ENCODE results near the gene NRP1. TPM values are rescaled to one million over a fixed set of nuclear protein-coding genes. Genes with fewer than 3 reads are reported as not detected.

Gene NRP1
- total RNA-seq, 1 donor, result 173 TPM

DNA sequence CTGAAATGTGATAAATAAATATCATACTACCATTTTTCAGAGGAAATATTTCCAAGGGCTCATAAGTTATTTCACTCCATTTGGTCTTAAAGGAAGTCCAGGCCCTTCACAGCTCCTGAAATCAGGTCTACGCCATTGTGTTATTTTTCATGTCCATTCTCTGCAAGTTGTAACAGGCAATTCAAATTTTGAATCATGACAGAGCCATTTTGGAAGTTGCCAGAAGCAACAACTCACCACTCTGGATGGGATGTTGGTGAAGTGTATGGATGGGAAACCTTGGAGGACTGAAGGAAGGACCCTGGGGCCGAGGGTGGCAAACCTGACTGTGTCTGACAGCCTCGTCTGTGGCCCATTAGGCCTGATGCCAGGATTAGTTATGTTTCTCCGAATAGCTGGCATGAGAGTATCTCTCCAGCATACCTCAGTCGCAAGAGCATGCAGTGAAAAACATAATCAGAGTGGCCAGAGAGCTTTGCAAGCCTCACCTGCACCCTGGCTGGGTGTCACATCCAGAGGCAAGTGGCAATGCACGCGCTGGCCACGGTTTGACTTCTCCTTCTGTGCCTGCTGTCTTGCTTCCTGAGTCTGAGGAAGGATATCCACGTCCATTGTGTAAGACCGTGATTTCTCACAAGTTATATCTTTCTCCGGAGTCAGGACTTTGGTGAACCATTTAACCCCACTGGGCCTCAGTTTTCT is 87.1 kb downstream of the NRP1 start:
- no peak for DNase-seq (ENCODE audit: insufficient read length, low spot score, missing footprints)
- Histone ChIP-seq H3K4me1 (ENCODE audit: insufficient read depth, low read length) (peaks cover 23% of the 10 kb centered on the region), H3K4me3 (ENCODE audit: insufficient read depth, low read length) (no peak overlapping the region), H2AFZ (ENCODE audit: low read length) (no peak overlapping the region), H3K4me2 (ENCODE audit: insufficient read depth, low read length) (no peak overlapping the region), H4K20me1 (ENCODE audit: insufficient read depth, low read length) (no peaks in the 10 kb centered on the region), H3K36me3 (ENCODE audit: insufficient read depth, low read length) (peaks cover 77% of the 10 kb centered on the region), H3K27me3 (ENCODE audit: insufficient read depth, low read length) (no peaks in the 10 kb centered on the region), H3K9me3 (ENCODE audit: low read depth, low read length) (no peaks in the 10 kb centered on the region), H3K27ac (ENCODE audit: low read depth, low read length) (no peak overlapping the region), H3K79me2 (ENCODE audit: insufficient read depth, low read length) (peaks cover 46% of the 10 kb centered on the region)
- TF ChIP-seq, protein P1, sequence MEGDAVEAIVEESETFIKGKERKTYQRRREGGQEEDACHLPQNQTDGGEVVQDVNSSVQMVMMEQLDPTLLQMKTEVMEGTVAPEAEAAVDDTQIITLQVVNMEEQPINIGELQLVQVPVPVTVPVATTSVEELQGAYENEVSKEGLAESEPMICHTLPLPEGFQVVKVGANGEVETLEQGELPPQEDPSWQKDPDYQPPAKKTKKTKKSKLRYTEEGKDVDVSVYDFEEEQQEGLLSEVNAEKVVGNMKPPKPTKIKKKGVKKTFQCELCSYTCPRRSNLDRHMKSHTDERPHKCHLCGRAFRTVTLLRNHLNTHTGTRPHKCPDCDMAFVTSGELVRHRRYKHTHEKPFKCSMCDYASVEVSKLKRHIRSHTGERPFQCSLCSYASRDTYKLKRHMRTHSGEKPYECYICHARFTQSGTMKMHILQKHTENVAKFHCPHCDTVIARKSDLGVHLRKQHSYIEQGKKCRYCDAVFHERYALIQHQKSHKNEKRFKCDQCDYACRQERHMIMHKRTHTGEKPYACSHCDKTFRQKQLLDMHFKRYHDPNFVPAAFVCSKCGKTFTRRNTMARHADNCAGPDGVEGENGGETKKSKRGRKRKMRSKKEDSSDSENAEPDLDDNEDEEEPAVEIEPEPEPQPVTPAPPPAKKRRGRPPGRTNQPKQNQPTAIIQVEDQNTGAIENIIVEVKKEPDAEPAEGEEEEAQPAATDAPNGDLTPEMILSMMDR (IDR thresholded peaks at IDR 0.05; ENCODE audit: extremely low read depth, low read depth, low read length), result no peak

DNA sequence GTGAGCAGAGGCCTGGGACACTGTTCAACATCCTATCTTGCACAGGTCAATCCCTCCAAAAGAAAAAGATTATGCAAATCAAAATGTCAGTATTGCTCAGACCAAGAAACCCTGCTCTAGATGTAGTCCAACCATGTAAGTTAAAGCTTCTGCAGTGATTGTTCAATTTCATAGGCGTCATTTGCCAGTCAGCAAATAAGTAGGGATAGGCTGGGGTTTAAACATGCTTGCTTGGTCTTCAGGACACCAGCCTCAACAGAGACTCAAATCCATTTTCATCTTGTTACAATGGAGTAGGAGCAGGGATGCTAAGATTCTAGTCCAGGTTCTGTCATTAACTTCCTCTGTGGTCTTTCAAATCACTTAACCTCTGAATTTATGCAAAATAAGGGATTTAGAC is 89.1 kb downstream of the NRP1 start:
- DNase-seq (ENCODE audit: insufficient read length, low spot score, missing footprints), result no peak
- peak overlapping the region; percentile 8 for H3K27ac ChIP-seq (ENCODE audit: low read depth, low read length)
- no peaks in the 10 kb centered on the region for H4K20me1 ChIP-seq (ENCODE audit: insufficient read depth, low read length)
- H3K4me2 ChIP-seq (ENCODE audit: insufficient read depth, low read length), result no peak overlapping the region
- peaks cover 56% of the 10 kb centered on the region for H3K36me3 ChIP-seq (ENCODE audit: insufficient read depth, low read length)
- no peaks in the 10 kb centered on the region for H3K9me3 ChIP-seq (ENCODE audit: low read depth, low read length)
- no peak overlapping the region for H2AFZ ChIP-seq (ENCODE audit: low read length)
- H3K27me3 ChIP-seq (ENCODE audit: insufficient read depth, low read length), result no peaks in the 10 kb centered on the region
- peaks cover 28% of the 10 kb centered on the region for H3K79me2 ChIP-seq (ENCODE audit: insufficient read depth, low read length)
- H3K4me1 ChIP-seq (ENCODE audit: insufficient read depth, low read length), result peaks cover 34% of the 10 kb centered on the region
- TF ChIP-seq, protein P1 (IDR thresholded peaks at IDR 0.05; ENCODE audit: extremely low read depth, low read depth, low read length), result no peak
- no peak overlapping the region for H3K4me3 ChIP-seq (ENCODE audit: insufficient read depth, low read length)

DNA sequence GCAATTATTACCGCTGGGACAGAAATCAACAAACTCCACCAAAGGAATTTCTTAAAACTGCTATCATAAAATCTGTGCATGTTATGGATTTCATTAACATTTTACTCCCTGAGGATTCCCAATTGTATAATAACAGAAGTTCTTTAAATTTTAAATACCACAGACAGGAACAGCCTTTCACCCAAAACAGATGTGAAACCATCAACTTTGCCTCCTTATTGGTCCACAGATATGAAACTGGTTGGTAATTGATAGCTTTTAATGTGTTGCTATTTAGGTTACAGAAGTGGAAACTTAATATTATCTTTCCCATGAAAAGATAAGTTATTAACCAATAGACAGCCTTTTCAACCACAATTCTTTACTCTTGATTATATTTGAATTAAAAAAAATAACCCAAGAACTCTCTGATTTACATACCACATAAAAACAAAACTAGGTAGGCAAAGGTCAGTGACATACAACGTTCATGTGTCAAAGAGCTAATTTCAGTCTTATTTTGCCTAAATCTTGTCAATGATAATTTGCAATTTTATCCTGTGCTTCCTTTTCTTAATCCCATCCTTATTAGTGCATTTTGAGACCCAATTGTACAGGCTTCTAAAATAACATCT is 90.0 kb downstream of the NRP1 start:
- TF ChIP-seq, protein P1 (IDR thresholded peaks at IDR 0.05; ENCODE audit: extremely low read depth, low read depth, low read length), result no peak
- no peak overlapping the region for H3K4me2 ChIP-seq (ENCODE audit: insufficient read depth, low read length)
- no peaks in the 10 kb centered on the region for H3K27me3 ChIP-seq (ENCODE audit: insufficient read depth, low read length)
- H3K36me3 ChIP-seq (ENCODE audit: insufficient read depth, low read length), result peaks cover 55% of the 10 kb centered on the region
- H3K4me3 ChIP-seq (ENCODE audit: insufficient read depth, low read length), result no peak overlapping the region
- peaks cover 21% of the 10 kb centered on the region for H3K79me2 ChIP-seq (ENCODE audit: insufficient read depth, low read length)
- H3K4me1 ChIP-seq (ENCODE audit: insufficient read depth, low read length), result peaks cover 38% of the 10 kb centered on the region
- H3K27ac ChIP-seq (ENCODE audit: low read depth, low read length), result no peak overlapping the region
- H4K20me1 ChIP-seq (ENCODE audit: insufficient read depth, low read length), result no peaks in the 10 kb centered on the region
- no peak overlapping the region for H2AFZ ChIP-seq (ENCODE audit: low read length)
- DNase-seq (ENCODE audit: insufficient read length, low spot score, missing footprints), result no peak
- no peaks in the 10 kb centered on the region for H3K9me3 ChIP-seq (ENCODE audit: low read depth, low read length)

DNA sequence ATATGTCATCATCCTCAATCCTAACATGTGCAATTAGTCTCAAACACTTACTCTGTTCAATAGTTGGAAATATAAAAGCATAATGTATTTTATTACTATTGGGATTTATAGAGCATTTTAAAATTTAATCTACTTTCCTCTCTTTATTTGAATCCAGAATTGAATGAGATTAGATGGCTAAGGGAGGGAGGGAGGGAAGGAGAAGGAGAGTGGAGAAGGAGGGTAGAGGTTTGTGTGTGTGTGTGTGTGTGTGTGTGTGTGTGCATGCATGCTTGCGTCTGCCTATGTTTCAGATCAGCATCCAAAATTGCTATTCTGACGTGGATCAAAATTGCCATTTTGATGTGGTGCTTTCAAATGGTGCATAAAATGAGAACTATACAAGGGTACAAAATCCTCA is 90.8 kb downstream of the NRP1 start:
- Histone ChIP-seq H3K4me1 (ENCODE audit: insufficient read depth, low read length) (peaks cover 38% of the 10 kb centered on the region), H3K27ac (ENCODE audit: low read depth, low read length) (no peak overlapping the region), H3K9me3 (ENCODE audit: low read depth, low read length) (no peaks in the 10 kb centered on the region), H3K79me2 (ENCODE audit: insufficient read depth, low read length) (peaks cover 17% of the 10 kb centered on the region), H4K20me1 (ENCODE audit: insufficient read depth, low read length) (no peaks in the 10 kb centered on the region), H2AFZ (ENCODE audit: low read length) (no peak overlapping the region), H3K36me3 (ENCODE audit: insufficient read depth, low read length) (peaks cover 50% of the 10 kb centered on the region), H3K27me3 (ENCODE audit: insufficient read depth, low read length) (no peaks in the 10 kb centered on the region), H3K4me3 (ENCODE audit: insufficient read depth, low read length) (no peak overlapping the region), H3K4me2 (ENCODE audit: insufficient read depth, low read length) (no peak overlapping the region)
- TF ChIP-seq, protein P1 (IDR thresholded peaks at IDR 0.05; ENCODE audit: extremely low read depth, low read depth, low read length), result no peak
- DNase-seq (ENCODE audit: insufficient read length, low spot score, missing footprints), result no peak
